Measurements from ENCODE around the gene NFATC1. TPM values are rescaled to one million over a fixed set of nuclear protein-coding genes. Genes with fewer than 3 reads are reported as not detected.

The NFATC1 gene
- total and polyA plus RNA-seq, 9 donors, result 7.0 to 17.1 (median 12.6) TPM

GRCh38 chr18:79388043-79388442 lies 7.7 kb upstream of the NFATC1 start:
- Histone ChIP-seq H3K4me1 (ENCODE audit: control insufficient read depth, insufficient read depth, low read length) (peaks cover 32% of the 10 kb centered on the region), H3K9me3 (replicated peaks; ENCODE audit: control insufficient read depth, low read depth, low read length) (no peaks in the 10 kb centered on the region), H3K27ac (ENCODE audit: low read length) (no peak overlapping the region), H3K36me3 (ENCODE audit: control insufficient read depth, insufficient read depth, low read length) (no peaks in the 10 kb centered on the region), H3K4me3 (ENCODE audit: low read length) (no peak overlapping the region), H3K27me3 (ENCODE audit: control insufficient read depth, insufficient read depth, low read length) (peaks cover 31% of the 10 kb centered on the region)
- DNase-seq, result no peak
- WGBS (ENCODE audit: insufficient coverage), result 88% methylated on average over 1 of the region's 7 CpGs

- WGBS (ENCODE audit: insufficient coverage), result no CpG with 5 or more reads among the region's 4 CpGs
- no peak overlapping the region for H3K4me3 ChIP-seq (ENCODE audit: low read length)
- peaks cover 31% of the 10 kb centered on the region for H3K27me3 ChIP-seq (ENCODE audit: control insufficient read depth, insufficient read depth, low read length)
- H3K9me3 ChIP-seq (replicated peaks; ENCODE audit: control insufficient read depth, low read depth, low read length), result no peaks in the 10 kb centered on the region
- no peaks in the 10 kb centered on the region for H3K36me3 ChIP-seq (ENCODE audit: control insufficient read depth, insufficient read depth, low read length)
- no peak overlapping the region for H3K27ac ChIP-seq (ENCODE audit: low read length)
- no peak for DNase-seq
- H3K4me1 ChIP-seq (ENCODE audit: control insufficient read depth, insufficient read depth, low read length), result peaks cover 39% of the 10 kb centered on the region
Observed at GRCh38 chr18:79389689-79390088, 6.0 kb upstream of the NFATC1 start.

GRCh38 chr18:79392226-79392625 lies 3.5 kb upstream of the NFATC1 start:
- H3K4me3 ChIP-seq (ENCODE audit: low read length), result no peak overlapping the region
- no peak for DNase-seq
- 81% methylated on average over 8 of the region's 8 CpGs for WGBS (ENCODE audit: insufficient coverage)
- peaks cover 38% of the 10 kb centered on the region for H3K27me3 ChIP-seq (ENCODE audit: control insufficient read depth, insufficient read depth, low read length)
- no peaks in the 10 kb centered on the region for H3K9me3 ChIP-seq (replicated peaks; ENCODE audit: control insufficient read depth, low read depth, low read length)
- no peak overlapping the region for H3K27ac ChIP-seq (ENCODE audit: low read length)
- H3K4me1 ChIP-seq (ENCODE audit: control insufficient read depth, insufficient read depth, low read length), result peaks cover 32% of the 10 kb centered on the region
- H3K36me3 ChIP-seq (ENCODE audit: control insufficient read depth, insufficient read depth, low read length), result no peaks in the 10 kb centered on the region

DNA sequence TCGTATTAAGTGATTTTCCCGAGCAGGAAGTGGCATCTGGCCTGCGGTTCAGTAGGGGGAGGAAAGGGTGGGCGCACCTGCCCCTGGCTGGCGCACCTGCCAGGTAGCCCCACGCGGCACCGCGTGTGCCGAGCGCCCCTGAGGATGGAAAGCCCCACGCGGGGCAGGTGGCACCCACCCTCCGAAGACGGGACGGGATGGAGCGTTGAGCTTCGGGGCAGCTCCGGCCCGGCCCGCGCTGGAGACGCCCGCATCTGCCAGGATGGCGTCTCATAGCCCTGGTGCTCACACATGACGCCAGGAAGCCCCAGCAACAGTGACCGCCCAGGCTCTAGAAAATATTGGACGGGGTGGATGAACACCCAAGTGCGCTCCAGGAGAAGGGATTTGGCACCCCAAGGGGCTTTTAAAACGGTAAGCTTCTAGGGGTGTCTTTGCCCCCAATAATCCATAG lies 2.5 kb upstream of the NFATC1 start:
- Histone ChIP-seq H3K27ac (ENCODE audit: low read length) (peak overlapping the region; percentile 98), H3K27me3 (ENCODE audit: control insufficient read depth, insufficient read depth, low read length) (peaks cover 35% of the 10 kb centered on the region), H3K4me3 (ENCODE audit: low read length) (peak overlapping the region; percentile 36), H3K36me3 (ENCODE audit: control insufficient read depth, insufficient read depth, low read length) (no peaks in the 10 kb centered on the region), H3K9me3 (replicated peaks; ENCODE audit: control insufficient read depth, low read depth, low read length) (no peaks in the 10 kb centered on the region), H3K4me1 (ENCODE audit: control insufficient read depth, insufficient read depth, low read length) (peaks cover 34% of the 10 kb centered on the region)
- WGBS (ENCODE audit: insufficient coverage), result 1% methylated on average over 28 of the region's 30 CpGs
- no peak for DNase-seq

- DNase-seq, result peak; percentile 98
- under 1% methylated on average over 60 of the region's 83 CpGs for WGBS (ENCODE audit: insufficient coverage)
- Histone ChIP-seq H3K4me3 (ENCODE audit: low read length) (peak overlapping the region; percentile 42), H3K36me3 (ENCODE audit: control insufficient read depth, insufficient read depth, low read length) (no peaks in the 10 kb centered on the region), H3K27ac (ENCODE audit: low read length) (peak overlapping the region; percentile 98), H3K4me1 (ENCODE audit: control insufficient read depth, insufficient read depth, low read length) (peaks cover 34% of the 10 kb centered on the region), H3K27me3 (ENCODE audit: control insufficient read depth, insufficient read depth, low read length) (peaks cover 34% of the 10 kb centered on the region), H3K9me3 (replicated peaks; ENCODE audit: control insufficient read depth, low read depth, low read length) (no peaks in the 10 kb centered on the region)
Observed at GRCh38 chr18:79393635-79394533, 1.8 kb upstream of the NFATC1 start.

GRCh38 chr18:79394534-79395307 lies 1.0 kb upstream of the NFATC1 start:
- peak overlapping the region; percentile 98 for H3K27ac ChIP-seq (ENCODE audit: low read length)
- under 1% methylated on average over 54 of the region's 67 CpGs for whole genome bisulfite sequencing (ENCODE audit: insufficient coverage)
- H3K4me1 ChIP-seq (ENCODE audit: control insufficient read depth, insufficient read depth, low read length), result peaks cover 40% of the 10 kb centered on the region
- H3K4me3 ChIP-seq (ENCODE audit: low read length), result peak overlapping the region; percentile 33
- H3K36me3 ChIP-seq (ENCODE audit: control insufficient read depth, insufficient read depth, low read length), result no peaks in the 10 kb centered on the region
- H3K27me3 ChIP-seq (ENCODE audit: control insufficient read depth, insufficient read depth, low read length), result peaks cover 34% of the 10 kb centered on the region
- no peaks in the 10 kb centered on the region for H3K9me3 ChIP-seq (replicated peaks; ENCODE audit: control insufficient read depth, low read depth, low read length)
- DNase-seq, result peak; percentile 98

- Histone ChIP-seq H3K27me3 (ENCODE audit: control insufficient read depth, insufficient read depth, low read length) (peaks cover 34% of the 10 kb centered on the region), H3K27ac (ENCODE audit: low read length) (peak overlapping the region; percentile 98), H3K4me1 (ENCODE audit: control insufficient read depth, insufficient read depth, low read length) (peaks cover 41% of the 10 kb centered on the region), H3K4me3 (ENCODE audit: low read length) (peak overlapping the region; percentile 15), H3K9me3 (replicated peaks; ENCODE audit: control insufficient read depth, low read depth, low read length) (no peaks in the 10 kb centered on the region), H3K36me3 (ENCODE audit: control insufficient read depth, insufficient read depth, low read length) (no peaks in the 10 kb centered on the region)
- WGBS (ENCODE audit: insufficient coverage), result no CpG with 5 or more reads among the region's 34 CpGs
- DNase-seq, result no peak
Observed at GRCh38 chr18:79395308-79395640, 456 bp upstream of the NFATC1 start.

DNA sequence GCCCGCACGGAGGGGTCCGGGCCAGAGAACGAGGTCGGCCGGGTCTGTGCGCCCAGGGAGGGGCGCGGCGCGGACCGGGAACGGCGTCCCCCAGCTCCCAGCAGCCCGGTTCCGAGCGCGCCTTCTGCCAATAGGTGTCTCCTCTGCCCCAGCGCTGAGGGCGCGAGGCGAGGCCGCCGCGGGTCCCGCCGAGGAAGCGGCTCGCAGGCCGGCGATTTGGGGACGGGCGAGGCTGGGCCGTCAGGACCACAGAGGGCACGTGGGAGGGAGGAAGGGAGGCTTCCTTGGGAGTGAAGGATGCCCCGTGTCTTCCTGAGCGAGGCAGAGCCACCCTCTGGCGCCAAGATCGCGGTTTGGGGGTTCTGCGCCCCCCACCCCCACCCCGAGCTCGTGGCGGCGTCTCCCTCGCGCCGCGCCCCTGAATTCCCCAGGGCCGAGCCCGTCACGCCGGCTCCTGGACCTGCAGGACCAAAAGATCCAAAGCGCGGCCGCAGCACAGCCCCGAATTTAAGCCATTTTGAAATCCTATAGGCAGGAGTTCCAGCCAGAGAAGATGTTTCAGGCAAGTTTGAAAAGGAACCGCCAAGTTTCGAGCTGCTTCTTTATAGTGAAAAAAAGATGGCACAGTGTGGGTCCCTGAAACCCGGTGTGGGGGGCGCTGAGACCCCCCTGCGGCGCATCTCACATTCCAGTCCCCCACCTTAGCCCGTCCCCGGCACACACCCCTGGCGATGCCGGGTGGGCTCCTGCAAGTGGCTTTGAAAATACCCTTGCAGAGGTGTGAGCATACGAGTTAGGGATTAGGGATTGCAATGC lies 909 bp downstream of the NFATC1 start:
- WGBS (ENCODE audit: insufficient coverage), result under 1% methylated on average over 56 of the region's 68 CpGs
- peak overlapping the region; percentile 53 for H3K4me3 ChIP-seq (ENCODE audit: low read length)
- DNase-seq, result peak; percentile 74
- no peaks in the 10 kb centered on the region for H3K36me3 ChIP-seq (ENCODE audit: control insufficient read depth, insufficient read depth, low read length)
- peaks cover 31% of the 10 kb centered on the region for H3K27me3 ChIP-seq (ENCODE audit: control insufficient read depth, insufficient read depth, low read length)
- H3K4me1 ChIP-seq (ENCODE audit: control insufficient read depth, insufficient read depth, low read length), result peaks cover 49% of the 10 kb centered on the region
- H3K27ac ChIP-seq (ENCODE audit: low read length), result peak overlapping the region; percentile 47
- H3K9me3 ChIP-seq (replicated peaks; ENCODE audit: control insufficient read depth, low read depth, low read length), result no peaks in the 10 kb centered on the region

DNA sequence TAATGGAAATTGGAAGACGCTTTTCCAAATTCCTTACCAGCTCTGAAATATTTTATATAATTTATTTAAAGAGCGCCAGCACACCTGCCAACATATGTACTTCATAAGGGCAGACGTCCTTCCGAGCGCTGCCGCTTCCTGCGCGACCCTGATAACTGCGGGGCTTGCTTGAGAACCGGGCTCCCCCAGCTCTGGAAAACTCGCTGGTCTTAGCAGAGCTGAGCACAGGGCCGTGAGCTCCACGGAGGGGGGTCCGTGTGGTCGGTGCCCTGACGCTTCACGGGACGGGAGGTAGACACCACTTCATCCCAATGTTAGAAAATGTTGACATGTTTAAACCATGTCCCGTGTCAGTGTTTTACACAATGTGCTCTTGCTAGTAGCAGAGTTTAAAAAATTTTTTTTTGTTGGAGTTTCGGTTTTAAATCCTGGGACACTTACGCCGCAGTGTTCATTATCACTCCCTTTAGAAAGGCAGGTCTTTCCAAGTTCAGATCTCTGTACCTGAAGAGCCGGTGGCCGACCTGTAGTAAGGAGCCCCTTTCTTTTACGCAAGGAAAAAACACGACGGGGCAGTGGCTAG lies 1.6 kb downstream of the NFATC1 start:
- Histone ChIP-seq H3K36me3 (ENCODE audit: control insufficient read depth, insufficient read depth, low read length) (peaks cover 5% of the 10 kb centered on the region), H3K4me3 (ENCODE audit: low read length) (peak overlapping the region; percentile 53), H3K27ac (ENCODE audit: low read length) (no peak overlapping the region), H3K9me3 (replicated peaks; ENCODE audit: control insufficient read depth, low read depth, low read length) (no peaks in the 10 kb centered on the region), H3K27me3 (ENCODE audit: control insufficient read depth, insufficient read depth, low read length) (peaks cover 27% of the 10 kb centered on the region), H3K4me1 (ENCODE audit: control insufficient read depth, insufficient read depth, low read length) (peaks cover 53% of the 10 kb centered on the region)
- no peak for DNase-seq
- WGBS (ENCODE audit: insufficient coverage), result 72% methylated on average over 21 of the region's 27 CpGs

Measured in muscle of leg (tissue), 11 donors.